PC-3 (cell line): ENCODE measurements around the gene PDSS2. TPM values are rescaled to one million over a fixed set of nuclear protein-coding genes. Genes with fewer than 3 reads are reported as not detected.

Experiments
- ATAC-seq: fragments of 200-7000 bp; cut with Tn5 transposase; 2 replicates; pipeline ENCODE4 v1.9.1; 2020; ENCODE audit warnings: mild to moderate bottlenecking, moderate library complexity
- BruUV-seq: library from RNA; stranded (reverse); fragments of 400-500 nt; replicated peaks from 2 replicates; lab custom pipeline; 2021; lab: Mats Ljungman, UMichigan
- CTCF ChIA-PET: fragments of 300-600 bp; sonication (Branson Sonifier 250); formaldehyde crosslinking; loops from one replicate; lab custom pipeline; 2022; ENCODE audit warnings: antibody characterized with exemption; lab: Charles Lee
- POLR2A ChIA-PET: fragments of 300-600 bp; sonication (Branson Sonifier 250); formaldehyde crosslinking; loops from one replicate; lab custom pipeline; 2022; ENCODE audit warnings: antibody characterized with exemption; ENCODE audit not compliant: unreplicated experiment; lab: Charles Lee
- DNase-seq: peaks from one replicate; pipeline ENCODE4 v3.0.0-alpha.2; 2015
- H2AFZ ChIP-seq: fragments of 300-600 bp; sonication (generic); 2 replicates; pipeline ENCODE4 v1.6.0; 2016; ENCODE audit warnings: antibody characterized with exemption, low read length
- H3F3A ChIP-seq: fragments of 300-600 bp; sonication (generic); one replicate; pipeline ENCODE4 v1.6.0; 2017; ENCODE audit warnings: antibody characterized with exemption, low read length, control low read depth, mild to moderate bottlenecking; ENCODE audit not compliant: unreplicated experiment
- H3K27ac ChIP-seq: fragments of 300-600 bp; sonication (generic); 2 replicates; pipeline ENCODE4 v1.5.1; 2016; ENCODE audit warnings: mild to moderate bottlenecking, low read length
- H3K27me3 ChIP-seq: fragments of 300-600 bp; sonication (generic); 2 replicates; pipeline ENCODE4 v1.6.1; 2016; ENCODE audit warnings: low read length, mixed read lengths
- H3K36me3 ChIP-seq: fragments of 300-600 bp; sonication (generic); 2 replicates; pipeline ENCODE4 v1.6.1; 2016; ENCODE audit warnings: low read depth, mixed run types, low read length, mixed read lengths
- H3K4me1 ChIP-seq: fragments of 300-600 bp; sonication (generic); 2 replicates; pipeline ENCODE4 v1.5.1; 2016; ENCODE audit warnings: low read length; ENCODE audit not compliant: insufficient read depth
- H3K4me2 ChIP-seq: fragments of 300-600 bp; sonication (generic); 2 replicates; pipeline ENCODE4 v1.6.0; 2016; ENCODE audit warnings: low read length
- H3K4me3 ChIP-seq: fragments of 300-600 bp; sonication (generic); 2 replicates; pipeline ENCODE4 v1.5.1; 2016; ENCODE audit warnings: mild to moderate bottlenecking, low read length, mixed read lengths
- H3K79me2 ChIP-seq: fragments of 300-600 bp; sonication (generic); 2 replicates; pipeline ENCODE4 v1.6.1; 2017; ENCODE audit warnings: low read length, mixed read lengths
- H3K9ac ChIP-seq: fragments of 300-600 bp; sonication (generic); 2 replicates; pipeline ENCODE4 v1.6.0; 2016; ENCODE audit warnings: mild to moderate bottlenecking, low read length
- H3K9me2 ChIP-seq: fragments of 300-600 bp; sonication (generic); replicated peaks from 2 replicates; pipeline ENCODE4 v1.6.1; 2016; ENCODE audit warnings: mixed run types, low read length, mixed read lengths
- H3K9me3 ChIP-seq: fragments of 300-600 bp; sonication (generic); 2 replicates; pipeline ENCODE4 v1.6.1; 2016; ENCODE audit warnings: low read length, mixed read lengths
- H4K20me1 ChIP-seq: fragments of 300-600 bp; sonication (generic); 2 replicates; pipeline ENCODE4 v1.6.1; 2016; ENCODE audit warnings: low read length, mixed read lengths
- CTCF ChIP-seq: fragments of 300-600 bp; sonication (generic); conservative IDR thresholded peaks from 2 replicates; pipeline ENCODE4 v1.5.1; 2017; ENCODE audit warnings: antibody characterized with exemption, low read depth, mild to moderate bottlenecking, low read length
- EZH2 ChIP-seq: fragments of 300-600 bp; sonication (generic); IDR thresholded peaks from one replicate; pipeline ENCODE4 v1.6.1; 2017; ENCODE audit warnings: antibody characterized with exemption, mild to moderate bottlenecking, low read length; ENCODE audit not compliant: unreplicated experiment
- EZH2phosphoT487 ChIP-seq: fragments of 300-600 bp; sonication (generic); IDR thresholded peaks from 2 replicates; pipeline ENCODE4 v1.6.1; 2018; ENCODE audit warnings: mild to moderate bottlenecking, antibody characterized with exemption, low read length, borderline replicate concordance
- intact Hi-C: fragments of 100-400 bp; cut with micrococcal nuclease; formaldehyde crosslinking; loops from 2 replicates; pipeline ENCODE4 v1.9.0; 2023
- total RNA-seq: library from RNA; depleted of rRNA; stranded (reverse); fragments of >200 nt; gene quantifications from 2 replicates; pipeline ENCODE4 v1.2.3, GENCODE V29; 2014

Gene PDSS2
- total RNA-seq, 1 experiment from 2014 or later: 6.6 TPM

GRCh38 chr6:107423474-107423990 lies 35.8 kb downstream of the PDSS2 start:
- no peaks in the 10 kb centered on the region for H3K9me3 ChIP-seq
- no peaks in the 10 kb centered on the region for H3F3A ChIP-seq
- H3K36me3 ChIP-seq: peaks cover 3% of the 10 kb centered on the region; the same call in 1 of the 2 replicates
- ATAC-seq: no peak
- no peak overlapping the region for H2AFZ ChIP-seq
- H3K9ac ChIP-seq: no peak overlapping the region
- no peak for TF ChIP-seq CTCF
- no peaks in the 10 kb centered on the region for H3K4me1 ChIP-seq
- no peak overlapping the region for H3K4me2 ChIP-seq
- H3K27ac ChIP-seq: no peak overlapping the region
- H3K79me2 ChIP-seq: no peaks in the 10 kb centered on the region
- no peak overlapping the region for H3K4me3 ChIP-seq
- POLR2A ChIA-PET: interaction anchor here (0.6 kb wide), 1 partner anchor 153 kb away, joined by 3 read pairs; no protein-coding TSS in a partner anchor
- DNase-seq: no peak
- intact Hi-C loops: no loop called here
- no peaks in the 10 kb centered on the region for H3K9me2 ChIP-seq
- no peaks in the 10 kb centered on the region for H4K20me1 ChIP-seq
- H3K27me3 ChIP-seq: no peaks in the 10 kb centered on the region
- CTCF ChIA-PET: no interaction called here
- no TSS peak for BruUV-seq

- H4K20me1 ChIP-seq: no peaks in the 10 kb centered on the region
- BruUV-seq: no TSS peak
- ChIA-PET POLR2A (interaction anchor here (0.7 kb wide), 1 partner anchor 30 kb away, joined by 9 read pairs; no protein-coding TSS in a partner anchor), CTCF (no interaction called here)
- H3K4me2 ChIP-seq: no peak overlapping the region
- no peak overlapping the region for H3K27ac ChIP-seq
- intact Hi-C loops: no loop called here
- H3K9me2 ChIP-seq: no peaks in the 10 kb centered on the region
- no peak for TF ChIP-seq EZH2
- TF ChIP-seq EZH2phosphoT487: no peak
- no peak for TF ChIP-seq CTCF
- no peaks in the 10 kb centered on the region for H3K27me3 ChIP-seq
- no peak for ATAC-seq
- no peak overlapping the region for H2AFZ ChIP-seq
- no peaks in the 10 kb centered on the region for H3K4me1 ChIP-seq
- no peak for DNase-seq
- no peak overlapping the region for H3K4me3 ChIP-seq
- no peaks in the 10 kb centered on the region for H3K9me3 ChIP-seq
- peaks cover 3% of the 10 kb centered on the region; the same call in 1 of the 2 replicates for H3K36me3 ChIP-seq
- H3K9ac ChIP-seq: no peak overlapping the region
- no peaks in the 10 kb centered on the region for H3K79me2 ChIP-seq
- no peaks in the 10 kb centered on the region for H3F3A ChIP-seq
Observed at GRCh38 chr6:107421696-107422256, 37.6 kb downstream of the PDSS2 start.

GRCh38 chr6:107419733-107420132 lies 39.6 kb downstream of the PDSS2 start:
- H3K36me3 ChIP-seq: no peaks in the 10 kb centered on the region
- ChIA-PET POLR2A (no interaction called here), CTCF (no interaction called here)
- H3K79me2 ChIP-seq: no peaks in the 10 kb centered on the region
- no peak overlapping the region for H3K27ac ChIP-seq
- H3K4me2 ChIP-seq: no peak overlapping the region
- H3K9ac ChIP-seq: no peak overlapping the region
- H3K4me1 ChIP-seq: no peaks in the 10 kb centered on the region
- ATAC-seq (no peak), DNase-seq (no peak)
- no peaks in the 10 kb centered on the region for H3K9me3 ChIP-seq
- H3K9me2 ChIP-seq: no peaks in the 10 kb centered on the region
- no peaks in the 10 kb centered on the region for H3K27me3 ChIP-seq
- no peaks in the 10 kb centered on the region for H4K20me1 ChIP-seq
- no TSS peak for BruUV-seq
- no peaks in the 10 kb centered on the region for H3F3A ChIP-seq
- intact Hi-C loops: no loop called here
- no peak overlapping the region for H2AFZ ChIP-seq
- TF ChIP-seq EZH2phosphoT487 (no peak), EZH2 (no peak), CTCF (no peak)
- H3K4me3 ChIP-seq: no peak overlapping the region
